Measurements from ENCODE around the gene TET1. TPM values are rescaled to one million over a fixed set of nuclear protein-coding genes. Genes with fewer than 3 reads are reported as not detected.
A peak's percentile ranks its signal among the peaks of the same experiment; 100 is the strongest.
"Not testable (repeated sequence)": the region's sequence is repeated elsewhere in the genome, so short reads cannot be mapped to it uniquely, and the experiment has no call there.

The TET1 gene
- total RNA-seq, 1 donor from 2014 or later, result 3.6 TPM

GRCh38 chr10:68601501-68602265, 41.5 kb downstream of the TET1 start:
- DNase-seq (no peak), ATAC-seq (no peak)
- intact Hi-C loops (cut with micrococcal nuclease), result no loop called here

- intact Hi-C loops (cut with micrococcal nuclease), result no loop called here
- ATAC-seq (no peak), DNase-seq (no peak)
These were observed 42.3 kb downstream of the TET1 start for GRCh38 chr10:68602434-68602833.

- intact Hi-C loops (cut with micrococcal nuclease), result no loop called here
- no peak for DNase-seq
These were observed 43.6 kb downstream of the TET1 start for GRCh38 chr10:68603766-68604165.

GRCh38 chr10:68604441-68604840, 44.3 kb downstream of the TET1 start:
- intact Hi-C loops (cut with micrococcal nuclease), result no loop called here
- DNase-seq, result no peak
- no peak for ATAC-seq

More at GRCh38 chr10:68603766-68604165, 43.6 kb downstream of the TET1 start:
- no peak for ATAC-seq

- intact Hi-C loops (cut with micrococcal nuclease), result no loop called here
- no peak for DNase-seq
- ATAC-seq, result no peak
These were observed 46.8 kb downstream of the TET1 start for GRCh38 chr10:68606918-68607317.

GRCh38 chr10:68610023-68610422, 49.9 kb downstream of the TET1 start:
- ATAC-seq; DNase-seq; intact Hi-C loops (cut with micrococcal nuclease): not testable (repeated sequence)

- ATAC-seq (no peak), DNase-seq (no peak)
- intact Hi-C loops (cut with micrococcal nuclease), result no loop called here
These were observed 51.1 kb downstream of the TET1 start for GRCh38 chr10:68611227-68611626.

- intact Hi-C loops (cut with micrococcal nuclease); DNase-seq; ATAC-seq: not testable (repeated sequence)
These were observed 53.8 kb downstream of the TET1 start for GRCh38 chr10:68613974-68614373.

- intact Hi-C loops (cut with micrococcal nuclease); ATAC-seq; DNase-seq: not testable (repeated sequence)
These were observed 57.6 kb downstream of the TET1 start for GRCh38 chr10:68617691-68618090.

- no peak for DNase-seq
- no peak for ATAC-seq
- intact Hi-C loops (cut with micrococcal nuclease), result no loop called here
These were observed 58.1 kb downstream of the TET1 start for GRCh38 chr10:68618234-68618633.

- ATAC-seq (no peak), DNase-seq (no peak)
- intact Hi-C loops (cut with micrococcal nuclease), result no loop called here
These were observed 59.5 kb downstream of the TET1 start for GRCh38 chr10:68619595-68619994.

GRCh38 chr10:68625316-68625921, 65.3 kb downstream of the TET1 start:
- intact Hi-C loops (cut with micrococcal nuclease), result no loop called here
- ATAC-seq (no peak), DNase-seq (no peak)

- intact Hi-C loops (cut with micrococcal nuclease), result no loop called here
- ATAC-seq, result peak; percentile 48
- DNase-seq, result no peak
These were observed 68.5 kb downstream of the TET1 start for GRCh38 chr10:68628576-68629127.

- not testable (repeated sequence) for ATAC-seq
These were observed 72.1 kb downstream of the TET1 start for GRCh38 chr10:68632271-68632560.

GRCh38 chr10:68633281-68633680, 73.1 kb downstream of the TET1 start:
- DNase-seq (no peak), ATAC-seq (no peak)
- intact Hi-C loops (cut with micrococcal nuclease), result no loop called here

More at GRCh38 chr10:68632271-68632560, 72.1 kb downstream of the TET1 start:
- DNase-seq; intact Hi-C loops (cut with micrococcal nuclease): not testable (repeated sequence)

- intact Hi-C loops (cut with micrococcal nuclease), result no loop called here
- no peak for ATAC-seq
- no peak for DNase-seq
These were observed 73.8 kb downstream of the TET1 start for GRCh38 chr10:68633816-68634466.

GRCh38 chr10:68636335-68636734, 76.2 kb downstream of the TET1 start:
- intact Hi-C loops (cut with micrococcal nuclease), result no loop called here
- ATAC-seq (no peak), DNase-seq (no peak)

- ATAC-seq; intact Hi-C loops (cut with micrococcal nuclease); DNase-seq: not testable (repeated sequence)
These were observed 83.4 kb downstream of the TET1 start for GRCh38 chr10:68643550-68643949.

- DNase-seq (no peak), ATAC-seq (no peak)
- intact Hi-C loops (cut with micrococcal nuclease), result no loop called here
These were observed 87.7 kb downstream of the TET1 start for GRCh38 chr10:68647672-68648341.
